OCI-LY3 (cell line): Measurements from ENCODE around the gene KTN1.

Experiments used
- H2AFZ ChIP-seq: fragments of 200-600, 300-600 bp; shearing (Covaris generic); 2 replicates; pipeline ENCODE4 v1.6.0; 2014; ENCODE audit warnings: antibody characterized with exemption, low read depth, low read length
- H3K27ac ChIP-seq: fragments of 200-600, 300-600 bp; sonication (generic); 2 replicates; pipeline ENCODE4 v1.5.1; 2014; ENCODE audit warnings: mild to moderate bottlenecking, low read length, moderate library complexity, mixed read lengths
- H3K27me3 ChIP-seq: fragments of 200-600, 300-600 bp; sonication (generic); 2 replicates; pipeline ENCODE4 v1.6.1; 2014; ENCODE audit warnings: low read depth, low read length, mixed read lengths
- H3K36me3 ChIP-seq: fragments of 200-600, 300-600 bp; sonication (generic); replicated peaks from 2 replicates; pipeline ENCODE3; 2014; ENCODE audit warnings: low read depth, low read length, mixed read lengths
- H3K4me1 ChIP-seq: fragments of 300-600, 200-600 bp; sonication (generic); 2 replicates; pipeline ENCODE4 v1.6.1; 2014; ENCODE audit warnings: low read length, mixed read lengths
- H3K4me2 ChIP-seq: fragments of 200-600, 300-600 bp; sonication (generic); 2 replicates; pipeline ENCODE4 v1.6.1; 2014; ENCODE audit warnings: low read length, mixed read lengths
- H3K4me3 ChIP-seq: fragments of 300-600, 200-600 bp; sonication (generic); 2 replicates; pipeline ENCODE4 v1.5.1; 2014; ENCODE audit warnings: antibody characterized with exemption, mild to moderate bottlenecking, low read length, moderate library complexity
- H3K79me2 ChIP-seq: fragments of 300-600, 200-600 bp; shearing (Covaris generic); 2 replicates; pipeline ENCODE4 v1.6.1; 2014; ENCODE audit warnings: mild to moderate bottlenecking, low read length, mixed read lengths
- H3K9ac ChIP-seq: fragments of 300-600, 200-600 bp; shearing (Covaris generic); 2 replicates; pipeline ENCODE4 v1.6.0; 2014; ENCODE audit warnings: mild to moderate bottlenecking, low read length, moderate library complexity
- H3K9me3 ChIP-seq: fragments of 200-600, 300-600 bp; shearing (Covaris generic); 2 replicates; pipeline ENCODE4 v1.6.1; 2014; ENCODE audit warnings: low read length, mixed read lengths; ENCODE audit not compliant: insufficient read depth
- H4K20me1 ChIP-seq: fragments of 200-600, 300-600 bp; sonication (generic); 2 replicates; pipeline ENCODE4 v1.6.1; 2016; ENCODE audit warnings: low read length, mixed read lengths; ENCODE audit not compliant: insufficient read depth
- CTCF ChIP-seq: fragments of 200-600, 300-600 bp; sonication (generic); IDR thresholded peaks from 2 replicates; pipeline ENCODE4 v1.5.1; 2014; ENCODE audit warnings: antibody characterized with exemption, low read length, low read depth
- EZH2phosphoT487 ChIP-seq: fragments of 200-600 bp; shearing (Covaris generic); IDR thresholded peaks from 2 replicates; pipeline ENCODE4 v1.6.1; 2018; ENCODE audit warnings: antibody characterized with exemption, mixed run types, low read depth

KTN1 gene

DNA sequence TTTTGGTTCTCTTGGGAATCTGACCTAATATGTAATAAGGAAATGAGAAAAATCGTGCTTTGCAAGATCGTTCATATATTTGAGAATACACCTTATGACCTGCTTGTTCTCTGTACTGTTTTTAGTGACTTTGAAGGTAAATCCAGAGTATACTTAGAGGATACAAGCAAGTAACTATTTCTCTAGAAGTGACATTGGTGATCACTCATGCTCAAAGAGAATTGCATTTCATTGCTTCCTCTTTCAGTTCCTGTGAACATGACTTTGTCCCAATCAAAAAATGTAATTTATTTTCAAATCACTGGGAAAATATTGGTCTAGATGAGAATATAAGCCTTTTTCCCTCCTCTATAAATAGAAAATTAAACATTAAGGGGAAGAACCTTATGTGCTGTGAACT, 2.7 kb downstream of the KTN1 start:
- peak overlapping the region; percentile 97 for H3K4me3 ChIP-seq
- peaks cover 69% of the 10 kb centered on the region for H4K20me1 ChIP-seq
- no peaks in the 10 kb centered on the region for H3K36me3 ChIP-seq
- H3K9me3 ChIP-seq: no peaks in the 10 kb centered on the region
- H3K79me2 ChIP-seq: peaks cover 93% of the 10 kb centered on the region
- H3K27ac ChIP-seq: peak overlapping the region; percentile 18
- no peak overlapping the region for H2AFZ ChIP-seq
- no peaks in the 10 kb centered on the region for H3K27me3 ChIP-seq
- TF ChIP-seq EZH2phosphoT487 (no peak), CTCF (no peak)
- H3K9ac ChIP-seq: peak overlapping the region; percentile 97; the same call in 1 of the 2 replicates
- H3K4me2 ChIP-seq: peak overlapping the region; percentile 97
- peaks cover 53% of the 10 kb centered on the region for H3K4me1 ChIP-seq

GRCh38 chr14:55583942-55584468, 4.0 kb downstream of the KTN1 start:
- no peak overlapping the region for H3K4me3 ChIP-seq
- no peak overlapping the region for H2AFZ ChIP-seq
- no peak overlapping the region for H3K27ac ChIP-seq
- H3K36me3 ChIP-seq: no peaks in the 10 kb centered on the region
- peaks cover 81% of the 10 kb centered on the region for H4K20me1 ChIP-seq
- peaks cover 99% of the 10 kb centered on the region for H3K79me2 ChIP-seq
- H3K4me2 ChIP-seq: peak overlapping the region; percentile 97; the same call in 1 of the 2 replicates
- peaks cover 40% of the 10 kb centered on the region for H3K4me1 ChIP-seq
- no peak for TF ChIP-seq EZH2phosphoT487
- TF ChIP-seq CTCF: no peak
- no peak overlapping the region for H3K9ac ChIP-seq
- no peaks in the 10 kb centered on the region for H3K27me3 ChIP-seq
- H3K9me3 ChIP-seq: no peaks in the 10 kb centered on the region

GRCh38 chr14:55585854-55586253, 5.8 kb downstream of the KTN1 start:
- Histone ChIP-seq H3K4me3 (no peak overlapping the region), H3K9me3 (no peaks in the 10 kb centered on the region), H3K4me1 (peaks cover 40% of the 10 kb centered on the region), H3K27me3 (no peaks in the 10 kb centered on the region), H3K79me2 (peaks cover 98% of the 10 kb centered on the region), H2AFZ (no peak overlapping the region), H3K27ac (no peak overlapping the region), H4K20me1 (peaks cover 90% of the 10 kb centered on the region), H3K4me2 (no peak overlapping the region), H3K9ac (no peak overlapping the region), H3K36me3 (no peaks in the 10 kb centered on the region)
- TF ChIP-seq CTCF: no peak
- no peak for TF ChIP-seq EZH2phosphoT487

DNA sequence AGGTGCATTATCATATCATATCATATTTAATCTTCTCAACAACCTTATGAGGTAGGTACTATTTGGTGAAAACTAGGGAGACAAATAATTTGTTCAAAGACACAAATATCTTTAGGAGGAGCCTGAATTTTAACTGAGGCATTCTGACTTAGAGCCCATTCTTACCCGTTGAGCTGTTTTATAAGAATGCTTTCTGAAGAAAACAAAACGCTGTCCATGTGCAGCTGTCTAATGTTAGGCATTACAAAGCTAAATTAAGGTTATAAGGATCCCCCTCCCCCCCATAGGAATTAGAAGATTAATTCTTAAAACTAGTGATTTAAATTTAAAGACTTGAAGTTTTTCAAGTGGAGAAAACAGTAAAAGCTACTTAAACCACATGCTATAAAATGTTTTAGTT, 6.4 kb downstream of the KTN1 start:
- no peak overlapping the region for H3K9ac ChIP-seq
- H3K9me3 ChIP-seq: no peaks in the 10 kb centered on the region
- H3K27ac ChIP-seq: no peak overlapping the region
- no peak overlapping the region for H2AFZ ChIP-seq
- H3K4me1 ChIP-seq: peaks cover 39% of the 10 kb centered on the region
- H3K36me3 ChIP-seq: no peaks in the 10 kb centered on the region
- H4K20me1 ChIP-seq: peaks cover 89% of the 10 kb centered on the region
- no peak overlapping the region for H3K4me3 ChIP-seq
- no peaks in the 10 kb centered on the region for H3K27me3 ChIP-seq
- TF ChIP-seq CTCF: no peak
- TF ChIP-seq EZH2phosphoT487: no peak
- no peak overlapping the region for H3K4me2 ChIP-seq
- peaks cover 98% of the 10 kb centered on the region for H3K79me2 ChIP-seq
